Stimulated activated CD4-positive, alpha-beta T cell treated with anti-CD3 and anti-CD28 coated beads, Interleukin-1b, Interleukin-23, amount 100 ng/mL, for 4 hours (primary cell): Measurements from ENCODE around the gene MRPL34.
"Not testable (repeated sequence)": the region's sequence is repeated elsewhere in the genome, so short reads cannot be mapped to it uniquely, and the experiment has no call there.

Experiments
- DNase-seq, 2 donors: peaks; one replicate each; pipeline ENCODE4 v3.0.0-alpha.2; 2020; ENCODE audit warnings: low read depth in 2 of 2

Gene MRPL34

GRCh38 chr19:17305517-17306284, at the start of gene MRPL34:
TSS of gene MRPL34 (plus strand) at chr19:17305872. CDS start at chr19:17305893, 21 bp downstream.
- DNase-seq = peak; percentile 85 to 87

GRCh38 chr19:17256130-17256529, 49.5 kb upstream of the MRPL34 start:
- no peak for DNase-seq

DNA sequence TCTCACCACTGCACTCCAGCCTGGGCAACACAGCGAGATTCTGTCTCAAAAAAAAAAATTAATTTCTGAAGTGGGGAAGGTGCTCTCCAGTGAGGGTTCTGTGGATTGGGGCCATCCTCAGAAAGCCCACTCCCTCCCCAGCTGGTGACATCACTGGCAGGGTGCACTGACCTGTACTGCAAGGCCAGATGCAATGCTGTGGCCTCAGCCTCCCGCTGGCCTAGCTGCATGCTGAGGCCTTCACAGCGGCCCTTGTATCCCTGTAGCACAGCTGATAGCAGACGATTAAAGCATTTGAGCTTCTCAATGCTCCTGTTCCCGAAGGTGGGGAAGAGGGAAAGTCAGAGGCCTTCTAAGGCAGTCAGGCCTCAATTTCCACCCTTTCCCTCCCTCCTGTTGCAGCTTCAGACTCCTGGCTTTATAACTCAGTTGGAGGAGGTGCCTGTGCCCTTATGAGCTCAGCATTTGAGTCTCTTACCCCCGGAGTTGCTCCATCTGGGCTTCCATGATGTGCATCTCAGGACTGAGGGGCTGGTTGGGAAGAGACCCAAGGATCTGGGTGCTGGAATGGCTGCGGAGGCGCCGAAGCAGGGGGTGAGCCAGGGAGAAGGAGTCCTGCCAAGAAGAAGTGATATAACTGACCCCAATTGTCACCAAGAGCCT, 46.4 kb upstream of the MRPL34 start:
- DNase-seq = no peak

GRCh38 chr19:17259934-17260333, 45.7 kb upstream of the MRPL34 start:
- no peak for DNase-seq

- peak; percentile 88 to 89 for DNase-seq
These were observed 44.8 kb upstream of the MRPL34 start for GRCh38 chr19:17260842-17261325.

DNA sequence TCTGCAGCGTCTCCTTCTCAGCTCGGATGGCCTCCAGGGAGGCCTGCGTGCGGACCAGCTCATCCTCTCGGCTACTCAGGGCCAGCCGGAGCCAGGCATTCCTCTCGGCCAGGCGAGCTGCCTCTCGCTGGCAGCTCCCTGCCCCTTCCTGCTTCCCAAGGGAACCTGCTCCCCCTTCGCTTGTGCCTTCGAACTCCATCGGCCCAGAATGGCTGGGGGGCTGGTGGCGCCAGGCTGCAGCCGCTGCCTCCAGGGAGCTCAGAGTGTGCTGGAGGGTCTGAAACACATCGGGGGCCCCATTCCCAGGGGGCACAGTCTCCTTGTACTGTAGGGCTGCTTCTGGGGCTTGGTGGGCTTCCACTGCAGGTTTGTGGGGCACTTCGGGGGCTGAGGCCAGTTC, 43.1 kb upstream of the MRPL34 start:
- no peak for DNase-seq

GRCh38 chr19:17263712-17264640, 41.7 kb upstream of the MRPL34 start:
- no peak for DNase-seq

GRCh38 chr19:17264641-17264979, 41.1 kb upstream of the MRPL34 start, which contains the start of gene USHBP1:
TSS of gene USHBP1 (minus strand) at chr19:17264745. CDS start at chr19:17264299, 446 bp downstream.
- no peak for DNase-seq

DNA sequence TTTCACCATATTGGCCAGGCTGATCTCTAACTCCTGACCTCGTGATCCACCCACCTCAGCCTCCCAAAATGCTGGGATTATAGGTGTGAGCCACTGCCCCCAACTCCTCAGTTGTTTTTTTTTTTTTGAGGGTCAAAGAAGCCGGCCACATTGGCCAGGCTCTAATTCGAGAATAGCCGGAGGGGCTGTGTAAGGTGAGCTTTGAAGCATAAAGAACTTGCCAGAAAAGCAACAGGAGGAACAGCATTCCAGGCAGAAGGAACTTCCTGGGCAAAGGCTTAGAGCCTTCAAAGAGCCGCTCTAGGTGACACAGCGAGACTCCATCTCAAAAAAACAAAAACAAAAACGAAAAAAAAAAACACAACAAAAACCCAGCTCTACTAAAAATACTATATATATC, 39.6 kb upstream of the MRPL34 start:
- DNase-seq = no peak

- DNase-seq = no peak
These were observed 39.1 kb upstream of the MRPL34 start for GRCh38 chr19:17266589-17266974.

DNA sequence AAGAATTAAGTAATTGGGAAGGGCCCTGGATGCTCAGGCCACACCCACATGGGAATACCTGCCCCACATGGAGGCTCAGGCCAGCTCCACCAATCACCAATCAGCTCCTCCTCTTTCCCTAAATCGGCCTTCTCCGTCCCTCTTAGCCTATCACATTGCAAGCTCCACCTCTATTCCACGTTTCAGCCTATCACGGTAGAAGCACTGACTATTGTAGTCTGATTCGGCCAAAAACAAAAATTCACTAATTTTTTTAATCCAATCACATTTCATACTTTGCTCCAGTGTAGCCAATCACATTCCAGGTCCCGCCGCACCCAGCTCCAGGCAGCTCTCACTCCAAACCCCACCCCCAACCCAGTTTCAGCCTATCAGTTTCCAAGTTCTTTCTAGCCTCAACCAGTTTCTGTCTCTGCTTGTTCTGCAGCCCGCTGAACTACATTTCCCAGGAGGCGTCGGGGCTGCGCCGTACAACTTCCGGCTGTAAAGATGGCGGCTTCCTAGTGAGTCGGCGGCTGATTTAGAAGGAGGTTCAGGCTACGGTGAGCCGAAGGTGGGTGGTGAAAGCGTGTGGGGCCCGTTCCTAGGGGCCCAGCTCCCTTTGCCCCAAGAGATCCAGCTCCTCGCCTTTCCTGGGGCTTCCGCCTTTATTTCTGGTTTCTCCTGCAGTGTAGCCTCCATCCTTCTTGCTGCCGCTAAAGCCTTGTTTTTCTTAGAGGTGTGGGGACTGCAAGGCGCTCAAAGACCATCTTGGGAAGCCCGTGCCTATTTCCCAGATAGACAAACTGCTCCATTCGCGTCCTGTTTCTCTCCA, 38.5 kb upstream of the MRPL34 start, which contains the start of gene BABAM1:
TSS of gene BABAM1 (plus strand) at position 469 of the 814 bp plus-strand sequence. CDS start 1,364 bp downstream, outside the sequence.
- DNase-seq = peak; percentile 78 to 90

DNA sequence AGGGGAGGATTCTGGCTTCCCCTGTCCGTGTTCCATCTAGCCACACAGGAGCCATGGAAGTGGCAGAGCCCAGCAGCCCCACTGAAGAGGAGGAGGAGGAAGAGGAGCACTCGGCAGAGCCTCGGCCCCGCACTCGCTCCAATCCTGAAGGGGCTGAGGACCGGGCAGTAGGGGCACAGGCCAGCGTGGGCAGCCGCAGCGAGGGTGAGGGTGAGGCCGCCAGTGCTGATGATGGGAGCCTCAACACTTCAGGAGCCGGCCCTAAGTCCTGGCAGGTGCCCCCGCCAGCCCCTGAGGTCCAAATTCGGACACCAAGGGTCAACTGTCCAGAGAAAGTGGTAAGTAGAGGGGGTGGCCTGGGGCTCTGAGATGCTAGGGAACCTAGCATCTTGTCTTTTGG, 36.9 kb upstream of the MRPL34 start:
- DNase-seq = no peak

- DNase-seq = not testable (repeated sequence)
These were observed 30.8 kb upstream of the MRPL34 start for GRCh38 chr19:17274892-17275291.

GRCh38 chr19:17275441-17276175, 30.1 kb upstream of the MRPL34 start:
- DNase-seq = no peak

DNA sequence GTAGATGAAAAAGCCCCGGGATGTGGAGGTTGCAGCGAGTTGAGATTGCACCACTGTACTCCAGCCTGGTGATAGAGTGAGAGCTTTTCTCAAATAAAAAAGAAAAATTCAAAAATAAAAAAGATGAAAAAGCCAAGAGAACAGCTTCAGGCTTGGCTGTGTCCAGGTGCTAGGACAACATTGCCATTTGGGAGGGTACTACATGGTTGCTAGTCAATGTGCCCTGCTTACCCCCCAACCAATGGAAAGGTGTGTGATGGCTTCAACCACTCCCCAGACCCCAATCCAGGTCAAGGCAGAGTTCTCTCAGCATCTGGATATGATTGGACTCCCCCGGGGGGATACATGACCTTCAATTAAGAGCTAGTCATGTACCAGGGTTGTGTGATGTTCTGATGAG, 26.2 kb upstream of the MRPL34 start:
- DNase-seq = no peak

DNA sequence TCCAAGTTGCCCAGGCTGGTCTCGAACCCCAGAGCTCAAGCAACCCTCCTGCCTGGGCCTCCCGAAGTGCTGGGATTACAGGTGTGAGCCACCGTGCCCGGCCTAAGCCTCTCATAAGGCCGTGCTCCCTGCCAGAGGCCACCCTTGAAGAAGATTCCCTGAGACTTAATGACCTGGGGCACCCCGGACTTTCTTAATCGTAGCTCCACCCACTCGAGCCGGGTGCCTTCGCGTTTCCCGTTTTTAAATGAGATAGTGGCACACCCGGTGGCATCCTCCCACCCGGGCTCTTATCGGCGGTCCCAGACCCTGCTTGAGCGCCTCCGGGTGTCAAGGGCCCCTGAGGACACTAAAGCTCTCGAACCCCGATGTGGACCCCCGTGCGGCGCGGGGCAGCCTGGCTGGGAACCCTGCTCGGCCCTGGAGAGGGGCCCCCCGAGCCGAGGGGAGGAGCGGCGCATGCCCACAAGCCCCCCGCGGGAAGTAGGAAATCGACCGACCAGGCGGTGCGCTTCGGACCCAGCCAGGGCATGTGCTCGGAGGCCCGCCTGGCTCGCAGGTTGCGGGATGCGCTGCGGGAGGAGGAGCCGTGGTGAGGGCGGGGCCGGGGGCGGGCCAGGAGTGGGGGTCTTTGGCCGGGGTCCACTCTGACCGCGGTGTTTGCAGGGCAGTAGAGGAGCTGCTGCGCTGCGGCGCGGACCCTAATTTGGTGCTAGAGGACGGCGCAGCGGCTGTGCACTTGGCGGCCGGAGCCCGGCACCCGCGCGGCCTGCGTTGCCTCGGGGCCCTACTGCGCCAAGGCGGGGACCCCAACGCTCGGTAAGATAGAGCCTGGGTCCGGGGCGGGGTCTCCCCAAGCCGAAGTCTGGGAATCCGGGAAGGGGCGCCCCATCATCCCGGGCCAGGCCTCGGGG, 24.0 kb upstream of the MRPL34 start, which contains the start of gene ANKLE1:
TSS of gene ANKLE1 (plus strand) at position 511 of the 914 bp plus-strand sequence. CDS start at position 531, 20 bp downstream.
- peak in 1 of 2 donors; percentile 50 for DNase-seq

- peak; percentile 71 to 76 for DNase-seq
These were observed 23.1 kb upstream of the MRPL34 start for GRCh38 chr19:17282488-17283125.

DNA sequence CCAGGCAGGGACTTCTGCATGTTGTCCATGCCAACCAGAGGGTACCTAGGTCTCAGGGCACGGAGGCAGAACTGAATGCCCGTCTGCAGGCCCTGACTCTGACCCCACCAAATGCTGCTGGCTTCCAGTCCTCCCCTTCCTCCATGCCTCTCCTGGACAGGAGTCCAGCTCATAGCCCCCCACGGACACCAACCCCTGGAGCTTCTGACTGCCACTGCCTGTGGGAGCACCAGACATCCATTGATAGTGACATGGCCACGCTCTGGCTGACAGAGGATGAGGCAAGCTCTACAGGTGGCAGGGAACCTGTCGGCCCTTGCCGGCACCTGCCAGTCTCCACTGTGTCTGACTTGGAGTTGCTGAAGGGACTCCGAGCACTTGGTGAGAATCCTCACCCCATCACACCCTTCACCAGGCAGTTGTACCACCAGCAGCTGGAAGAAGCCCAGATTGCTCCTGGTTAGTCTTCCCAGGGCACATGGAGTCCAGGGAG, 22.1 kb upstream of the MRPL34 start:
- DNase-seq = no peak
